ENCODE measurements around the gene DHX15.

Gene DHX15

GRCh38 chr4:24568425-24568824, 15.9 kb downstream of the DHX15 start:
- Histone ChIP-seq H3K27me3 (no peaks in the 10 kb centered on the region), H3K4me3 (ENCODE audit: low read depth in 1 of 2, low read length in 1 of 2) (no peak overlapping the region), H3K9me3 (no peaks in the 10 kb centered on the region), H3K4me1 (ENCODE audit: control insufficient read depth in 1 of 2, insufficient read depth in 1 of 2, low read depth in 1 of 2, low read length in 1 of 2) (peaks cover 9 to 24% of the 10 kb centered on the region in 2 experiments), H3K36me3 (peaks cover 23% of the 10 kb centered on the region), H3K27ac (peak overlapping the region; percentile 18)
- TF ChIP-seq, protein P1, sequence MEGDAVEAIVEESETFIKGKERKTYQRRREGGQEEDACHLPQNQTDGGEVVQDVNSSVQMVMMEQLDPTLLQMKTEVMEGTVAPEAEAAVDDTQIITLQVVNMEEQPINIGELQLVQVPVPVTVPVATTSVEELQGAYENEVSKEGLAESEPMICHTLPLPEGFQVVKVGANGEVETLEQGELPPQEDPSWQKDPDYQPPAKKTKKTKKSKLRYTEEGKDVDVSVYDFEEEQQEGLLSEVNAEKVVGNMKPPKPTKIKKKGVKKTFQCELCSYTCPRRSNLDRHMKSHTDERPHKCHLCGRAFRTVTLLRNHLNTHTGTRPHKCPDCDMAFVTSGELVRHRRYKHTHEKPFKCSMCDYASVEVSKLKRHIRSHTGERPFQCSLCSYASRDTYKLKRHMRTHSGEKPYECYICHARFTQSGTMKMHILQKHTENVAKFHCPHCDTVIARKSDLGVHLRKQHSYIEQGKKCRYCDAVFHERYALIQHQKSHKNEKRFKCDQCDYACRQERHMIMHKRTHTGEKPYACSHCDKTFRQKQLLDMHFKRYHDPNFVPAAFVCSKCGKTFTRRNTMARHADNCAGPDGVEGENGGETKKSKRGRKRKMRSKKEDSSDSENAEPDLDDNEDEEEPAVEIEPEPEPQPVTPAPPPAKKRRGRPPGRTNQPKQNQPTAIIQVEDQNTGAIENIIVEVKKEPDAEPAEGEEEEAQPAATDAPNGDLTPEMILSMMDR (IDR thresholded peaks at IDR 0.05) = no peak

DNA sequence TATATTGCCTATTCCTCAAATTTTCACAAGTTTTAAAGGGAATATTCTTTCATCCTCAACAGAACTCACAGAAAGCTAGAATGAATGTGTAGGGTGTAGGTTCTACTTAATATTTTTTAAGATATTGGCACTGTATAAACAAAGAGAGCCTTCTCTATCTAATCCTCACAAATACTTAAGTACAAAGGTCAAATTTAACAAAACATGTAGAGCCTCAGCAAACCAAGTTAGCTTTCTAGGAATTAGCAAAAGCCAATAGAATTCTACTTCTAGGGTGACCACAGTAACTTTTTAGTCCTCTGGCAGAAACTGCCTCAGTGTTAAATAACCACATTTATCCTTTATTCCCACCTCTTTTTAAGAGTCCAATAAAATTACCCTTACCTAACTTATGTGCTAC, 19.3 kb downstream of the DHX15 start:
- Histone ChIP-seq H3K4me3 (ENCODE audit: low read depth in 1 of 2, low read length in 1 of 2) (no peak overlapping the region), H3K9me3 (no peaks in the 10 kb centered on the region), H3K27me3 (no peaks in the 10 kb centered on the region), H3K27ac (no peak overlapping the region), H3K4me1 (ENCODE audit: control insufficient read depth in 1 of 2, insufficient read depth in 1 of 2, low read depth in 1 of 2, low read length in 1 of 2) (peaks cover 9 to 10% of the 10 kb centered on the region in 2 experiments), H3K36me3 (peaks cover 24% of the 10 kb centered on the region)
- TF ChIP-seq, protein P1 (IDR thresholded peaks at IDR 0.05) = no peak

DNA sequence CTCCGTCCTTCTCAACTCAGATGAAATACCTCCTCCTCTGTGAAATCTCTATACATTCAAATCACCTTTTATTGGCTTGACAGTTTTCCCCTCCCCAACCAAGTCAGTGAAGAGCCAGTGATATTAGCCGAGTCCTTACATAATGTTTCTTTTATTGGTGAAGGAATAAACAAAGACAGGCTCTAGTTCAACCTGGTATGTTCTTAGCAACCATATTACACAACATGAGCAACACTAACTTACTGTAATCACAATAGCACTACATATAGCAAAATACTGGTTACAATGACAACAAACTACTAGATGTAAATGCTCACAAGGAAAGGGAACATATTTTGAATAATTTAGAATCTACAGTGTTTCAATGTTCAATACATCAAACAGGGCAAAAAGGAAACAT, 19.9 kb downstream of the DHX15 start:
- Histone ChIP-seq H3K4me1 (ENCODE audit: control insufficient read depth in 1 of 2, insufficient read depth in 1 of 2, low read depth in 1 of 2, low read length in 1 of 2) (peaks cover 9% of the 10 kb centered on the region in 2 experiments), H3K9me3 (no peaks in the 10 kb centered on the region), H3K27ac (no peak overlapping the region), H3K4me3 (ENCODE audit: low read depth in 1 of 2, low read length in 1 of 2) (no peak overlapping the region), H3K36me3 (peaks cover 24% of the 10 kb centered on the region), H3K27me3 (no peaks in the 10 kb centered on the region)
- TF ChIP-seq, protein P1 (IDR thresholded peaks at IDR 0.05) = no peak

DNA sequence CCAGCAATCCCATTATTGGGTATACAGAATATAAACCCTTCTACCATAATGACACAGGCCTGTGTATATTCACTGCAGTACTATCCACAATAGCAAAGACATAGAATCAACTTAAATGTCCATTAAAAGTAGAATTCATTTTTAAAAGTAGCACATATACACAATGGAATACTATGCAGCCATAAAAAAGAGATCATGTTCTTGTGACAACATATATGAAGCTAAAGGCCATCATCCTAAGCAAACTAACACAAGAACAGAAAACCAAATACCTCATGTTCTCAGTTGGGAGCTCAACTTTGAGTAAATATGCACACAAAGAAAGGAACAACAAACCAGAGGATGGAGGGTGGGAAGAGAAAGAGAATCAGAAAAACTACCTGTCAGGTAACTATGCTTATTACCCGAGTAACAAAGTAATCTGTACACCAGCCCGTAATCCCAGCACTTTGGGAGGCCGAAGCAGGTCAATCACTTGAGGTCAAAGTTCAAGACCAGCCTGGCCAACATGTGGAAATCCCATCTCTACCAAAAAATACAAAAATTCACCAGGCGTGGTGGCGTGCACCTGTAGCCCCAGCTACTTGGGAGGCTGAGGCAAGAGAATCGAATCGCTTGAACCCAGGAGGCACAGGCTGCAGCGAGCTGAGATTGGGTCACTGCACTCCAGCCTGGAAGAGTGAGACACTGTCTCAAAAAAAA, 22.8 kb downstream of the DHX15 start:
- no peaks in the 10 kb centered on the region for H3K9me3 ChIP-seq
- TF ChIP-seq, protein P1 (IDR thresholded peaks at IDR 0.05) = no peak
- H3K4me3 ChIP-seq (ENCODE audit: low read depth in 1 of 2, low read length in 1 of 2) = no peak overlapping the region
- H3K4me1 ChIP-seq (ENCODE audit: control insufficient read depth in 1 of 2, insufficient read depth in 1 of 2, low read depth in 1 of 2, low read length in 1 of 2) = peaks cover 18 to 20% of the 10 kb centered on the region in 2 experiments
- H3K36me3 ChIP-seq = peaks cover 22% of the 10 kb centered on the region
- H3K27ac ChIP-seq = no peak overlapping the region
- no peaks in the 10 kb centered on the region for H3K27me3 ChIP-seq

DNA sequence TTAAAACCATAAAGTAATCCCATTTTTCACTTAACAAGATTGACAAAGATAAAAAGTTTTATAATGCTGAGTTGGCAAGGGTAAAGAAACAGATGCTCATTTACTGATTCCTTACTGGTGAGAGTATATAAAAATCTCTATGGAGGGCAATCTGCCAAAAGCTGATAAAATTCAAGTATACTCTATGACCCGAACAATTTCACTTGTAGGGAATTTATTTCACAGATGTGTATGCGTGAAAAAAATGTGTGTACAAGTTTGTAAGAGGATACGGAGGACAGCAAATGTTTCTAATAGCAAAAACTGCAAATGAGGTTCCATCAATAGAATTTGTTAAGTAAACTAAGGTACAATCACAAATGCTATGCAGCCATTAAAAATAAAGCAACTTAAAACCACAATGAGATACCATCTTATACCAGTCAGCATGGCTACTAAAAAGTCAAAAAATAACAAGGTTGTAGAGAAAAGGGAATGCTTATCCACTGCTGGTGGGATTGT, 23.4 kb downstream of the DHX15 start:
- H3K9me3 ChIP-seq = no peaks in the 10 kb centered on the region
- peaks cover 17% of the 10 kb centered on the region for H3K36me3 ChIP-seq
- no peak overlapping the region for H3K4me3 ChIP-seq (ENCODE audit: low read depth in 1 of 2, low read length in 1 of 2)
- H3K27me3 ChIP-seq = no peaks in the 10 kb centered on the region
- no peak overlapping the region for H3K27ac ChIP-seq
- TF ChIP-seq, protein P1 (IDR thresholded peaks at IDR 0.05) = no peak
- H3K4me1 ChIP-seq (ENCODE audit: control insufficient read depth in 1 of 2, insufficient read depth in 1 of 2, low read depth in 1 of 2, low read length in 1 of 2) = peaks cover 18 to 22% of the 10 kb centered on the region in 2 experiments

Data from neutrophil (primary cell).